ENCODE measurements around the gene IKBKE. TPM values are rescaled to one million over a fixed set of nuclear protein-coding genes. Genes with fewer than 3 reads are reported as not detected.

Gene IKBKE
- total and polyA plus RNA-seq, 9 donors, result 3.4 to 6.2 (median 4.0) TPM

- peaks cover 18% of the 10 kb centered on the region for H3K36me3 ChIP-seq (ENCODE audit: control insufficient read depth, insufficient read depth, low read length)
- H3K27ac ChIP-seq (ENCODE audit: low read length), result no peak overlapping the region
- H3K9me3 ChIP-seq (replicated peaks; ENCODE audit: control insufficient read depth, low read depth, low read length), result no peaks in the 10 kb centered on the region
- peaks cover 8% of the 10 kb centered on the region for H3K27me3 ChIP-seq (ENCODE audit: control insufficient read depth, insufficient read depth, low read length)
- H3K4me1 ChIP-seq (ENCODE audit: control insufficient read depth, insufficient read depth, low read length), result peaks cover 56% of the 10 kb centered on the region
- DNase-seq, result no peak
- no CpG with 5 or more reads among the region's 2 CpGs for WGBS (ENCODE audit: insufficient coverage)
- H3K4me3 ChIP-seq (ENCODE audit: low read length), result no peak overlapping the region
These were observed 1.7 kb downstream of the IKBKE start for GRCh38 chr1:206472024-206472423.

GRCh38 chr1:206472454-206472853 lies 2.2 kb downstream of the IKBKE start:
- peak; percentile 45 for DNase-seq
- Histone ChIP-seq H3K4me1 (ENCODE audit: control insufficient read depth, insufficient read depth, low read length) (peaks cover 51% of the 10 kb centered on the region), H3K27me3 (ENCODE audit: control insufficient read depth, insufficient read depth, low read length) (peaks cover 5% of the 10 kb centered on the region), H3K27ac (ENCODE audit: low read length) (no peak overlapping the region), H3K4me3 (ENCODE audit: low read length) (no peak overlapping the region), H3K9me3 (replicated peaks; ENCODE audit: control insufficient read depth, low read depth, low read length) (no peaks in the 10 kb centered on the region), H3K36me3 (ENCODE audit: control insufficient read depth, insufficient read depth, low read length) (peaks cover 18% of the 10 kb centered on the region)
- WGBS (ENCODE audit: insufficient coverage), result 0% methylated on average over 1 of the region's 3 CpGs

- H3K4me3 ChIP-seq (ENCODE audit: low read length), result no peak overlapping the region
- H3K27me3 ChIP-seq (ENCODE audit: control insufficient read depth, insufficient read depth, low read length), result peaks cover 3% of the 10 kb centered on the region
- WGBS (ENCODE audit: insufficient coverage), result 75% methylated on average over 4 of the region's 5 CpGs
- H3K36me3 ChIP-seq (ENCODE audit: control insufficient read depth, insufficient read depth, low read length), result peaks cover 21% of the 10 kb centered on the region
- no peak overlapping the region for H3K27ac ChIP-seq (ENCODE audit: low read length)
- H3K9me3 ChIP-seq (replicated peaks; ENCODE audit: control insufficient read depth, low read depth, low read length), result no peaks in the 10 kb centered on the region
- H3K4me1 ChIP-seq (ENCODE audit: control insufficient read depth, insufficient read depth, low read length), result peaks cover 47% of the 10 kb centered on the region
- DNase-seq, result no peak
These were observed 2.6 kb downstream of the IKBKE start for GRCh38 chr1:206472886-206473285.

- Histone ChIP-seq H3K4me3 (ENCODE audit: low read length) (no peak overlapping the region), H3K27me3 (ENCODE audit: control insufficient read depth, insufficient read depth, low read length) (no peaks in the 10 kb centered on the region), H3K36me3 (ENCODE audit: control insufficient read depth, insufficient read depth, low read length) (peaks cover 27% of the 10 kb centered on the region), H3K27ac (ENCODE audit: low read length) (no peak overlapping the region), H3K9me3 (replicated peaks; ENCODE audit: control insufficient read depth, low read depth, low read length) (no peaks in the 10 kb centered on the region), H3K4me1 (ENCODE audit: control insufficient read depth, insufficient read depth, low read length) (peaks cover 20% of the 10 kb centered on the region)
- 81% methylated on average over 14 of the region's 17 CpGs for WGBS (ENCODE audit: insufficient coverage)
- no peak for DNase-seq
These were observed 5.8 kb downstream of the IKBKE start for GRCh38 chr1:206476058-206476457.

GRCh38 chr1:206476591-206476990 lies 6.3 kb downstream of the IKBKE start:
- Histone ChIP-seq H3K36me3 (ENCODE audit: control insufficient read depth, insufficient read depth, low read length) (peaks cover 27% of the 10 kb centered on the region), H3K4me3 (ENCODE audit: low read length) (no peak overlapping the region), H3K9me3 (replicated peaks; ENCODE audit: control insufficient read depth, low read depth, low read length) (no peaks in the 10 kb centered on the region), H3K27ac (ENCODE audit: low read length) (no peak overlapping the region), H3K4me1 (ENCODE audit: control insufficient read depth, insufficient read depth, low read length) (peaks cover 19% of the 10 kb centered on the region), H3K27me3 (ENCODE audit: control insufficient read depth, insufficient read depth, low read length) (no peaks in the 10 kb centered on the region)
- 96% methylated on average over 12 of the region's 14 CpGs for WGBS (ENCODE audit: insufficient coverage)
- DNase-seq, result no peak

GRCh38 chr1:206477110-206477509 lies 6.8 kb downstream of the IKBKE start:
- Histone ChIP-seq H3K4me1 (ENCODE audit: control insufficient read depth, insufficient read depth, low read length) (peaks cover 15% of the 10 kb centered on the region), H3K9me3 (replicated peaks; ENCODE audit: control insufficient read depth, low read depth, low read length) (no peaks in the 10 kb centered on the region), H3K27ac (ENCODE audit: low read length) (no peak overlapping the region), H3K36me3 (ENCODE audit: control insufficient read depth, insufficient read depth, low read length) (peaks cover 27% of the 10 kb centered on the region), H3K4me3 (ENCODE audit: low read length) (no peak overlapping the region), H3K27me3 (ENCODE audit: control insufficient read depth, insufficient read depth, low read length) (no peaks in the 10 kb centered on the region)
- 88% methylated on average over 5 of the region's 5 CpGs for WGBS (ENCODE audit: insufficient coverage)
- DNase-seq, result no peak

GRCh38 chr1:206477581-206478380 lies 7.5 kb downstream of the IKBKE start:
- H3K36me3 ChIP-seq (ENCODE audit: control insufficient read depth, insufficient read depth, low read length), result peaks cover 28% of the 10 kb centered on the region
- H3K27ac ChIP-seq (ENCODE audit: low read length), result no peak overlapping the region
- H3K27me3 ChIP-seq (ENCODE audit: control insufficient read depth, insufficient read depth, low read length), result no peaks in the 10 kb centered on the region
- 78% methylated on average over 15 of the region's 21 CpGs for WGBS (ENCODE audit: insufficient coverage)
- no peak for DNase-seq
- H3K4me1 ChIP-seq (ENCODE audit: control insufficient read depth, insufficient read depth, low read length), result peaks cover 9% of the 10 kb centered on the region
- H3K9me3 ChIP-seq (replicated peaks; ENCODE audit: control insufficient read depth, low read depth, low read length), result no peaks in the 10 kb centered on the region
- H3K4me3 ChIP-seq (ENCODE audit: low read length), result no peak overlapping the region

GRCh38 chr1:206478746-206479145 lies 8.5 kb downstream of the IKBKE start:
- DNase-seq, result no peak
- Histone ChIP-seq H3K27me3 (ENCODE audit: control insufficient read depth, insufficient read depth, low read length) (no peaks in the 10 kb centered on the region), H3K9me3 (replicated peaks; ENCODE audit: control insufficient read depth, low read depth, low read length) (no peaks in the 10 kb centered on the region), H3K36me3 (ENCODE audit: control insufficient read depth, insufficient read depth, low read length) (peaks cover 32% of the 10 kb centered on the region), H3K27ac (ENCODE audit: low read length) (no peak overlapping the region), H3K4me1 (ENCODE audit: control insufficient read depth, insufficient read depth, low read length) (peaks cover 4% of the 10 kb centered on the region), H3K4me3 (ENCODE audit: low read length) (no peak overlapping the region)
- WGBS (ENCODE audit: insufficient coverage), result 60% methylated on average over 10 of the region's 11 CpGs

- H3K27ac ChIP-seq (ENCODE audit: low read length), result no peak overlapping the region
- 69% methylated on average over 10 of the region's 14 CpGs for WGBS (ENCODE audit: insufficient coverage)
- peak; percentile 81 for DNase-seq
- no peak overlapping the region for H3K4me3 ChIP-seq (ENCODE audit: low read length)
- peaks cover 30% of the 10 kb centered on the region for H3K36me3 ChIP-seq (ENCODE audit: control insufficient read depth, insufficient read depth, low read length)
- H3K4me1 ChIP-seq (ENCODE audit: control insufficient read depth, insufficient read depth, low read length), result peaks cover 4% of the 10 kb centered on the region
- H3K27me3 ChIP-seq (ENCODE audit: control insufficient read depth, insufficient read depth, low read length), result no peaks in the 10 kb centered on the region
- H3K9me3 ChIP-seq (replicated peaks; ENCODE audit: control insufficient read depth, low read depth, low read length), result no peaks in the 10 kb centered on the region
These were observed 9.2 kb downstream of the IKBKE start for GRCh38 chr1:206479183-206480125.

GRCh38 chr1:206480211-206480610 lies 9.9 kb downstream of the IKBKE start:
- WGBS (ENCODE audit: insufficient coverage), result no CpG with 5 or more reads among the region's 8 CpGs
- Histone ChIP-seq H3K36me3 (ENCODE audit: control insufficient read depth, insufficient read depth, low read length) (peaks cover 25% of the 10 kb centered on the region), H3K9me3 (replicated peaks; ENCODE audit: control insufficient read depth, low read depth, low read length) (no peaks in the 10 kb centered on the region), H3K4me3 (ENCODE audit: low read length) (no peak overlapping the region), H3K27me3 (ENCODE audit: control insufficient read depth, insufficient read depth, low read length) (no peaks in the 10 kb centered on the region), H3K27ac (ENCODE audit: low read length) (no peak overlapping the region), H3K4me1 (ENCODE audit: control insufficient read depth, insufficient read depth, low read length) (peaks cover 4% of the 10 kb centered on the region)
- no peak for DNase-seq

Measured in muscle of leg (tissue), 11 donors.